HEK293T (cell line): Measurements from ENCODE around the gene EXOC4.

Experiments used
- ARNT ChIP-seq: fragments of 450-650 bp; IDR thresholded peaks from 2 replicates; pipeline ENCODE4 v1.6.1; 2017; ENCODE audit warnings: mild to moderate bottlenecking
- BHLHE40 ChIP-seq: fragments of 450-650 bp; IDR thresholded peaks from 2 replicates; pipeline ENCODE4 v1.6.1; 2016; ENCODE audit warnings: mild to moderate bottlenecking, moderate library complexity, borderline replicate concordance
- ELF4 ChIP-seq: fragments of 450-650 bp; IDR thresholded peaks from 2 replicates; pipeline ENCODE4 v1.6.1; 2017; ENCODE audit warnings: antibody characterized with exemption
- FOXK2 ChIP-seq: fragments of 450-650 bp; IDR thresholded peaks from 2 replicates; pipeline ENCODE4 v1.6.1; 2016; ENCODE audit warnings: mild to moderate bottlenecking
- HDGF ChIP-seq: fragments of 450-650 bp; IDR thresholded peaks from 2 replicates; pipeline ENCODE4 v1.6.1; 2017; ENCODE audit warnings: antibody characterized with exemption, borderline replicate concordance
- LEF1 ChIP-seq: fragments of 450-650 bp; IDR thresholded peaks from 2 replicates; pipeline ENCODE4 v1.6.1; 2017; ENCODE audit warnings: mild to moderate bottlenecking, borderline replicate concordance
- SP1 ChIP-seq: fragments of 450-650 bp; IDR thresholded peaks from 2 replicates; pipeline ENCODE4 v1.6.1; 2017
- ZNF384 ChIP-seq: fragments of 450-650 bp; IDR thresholded peaks from 2 replicates; pipeline ENCODE4 v1.6.1; 2016

DNA sequence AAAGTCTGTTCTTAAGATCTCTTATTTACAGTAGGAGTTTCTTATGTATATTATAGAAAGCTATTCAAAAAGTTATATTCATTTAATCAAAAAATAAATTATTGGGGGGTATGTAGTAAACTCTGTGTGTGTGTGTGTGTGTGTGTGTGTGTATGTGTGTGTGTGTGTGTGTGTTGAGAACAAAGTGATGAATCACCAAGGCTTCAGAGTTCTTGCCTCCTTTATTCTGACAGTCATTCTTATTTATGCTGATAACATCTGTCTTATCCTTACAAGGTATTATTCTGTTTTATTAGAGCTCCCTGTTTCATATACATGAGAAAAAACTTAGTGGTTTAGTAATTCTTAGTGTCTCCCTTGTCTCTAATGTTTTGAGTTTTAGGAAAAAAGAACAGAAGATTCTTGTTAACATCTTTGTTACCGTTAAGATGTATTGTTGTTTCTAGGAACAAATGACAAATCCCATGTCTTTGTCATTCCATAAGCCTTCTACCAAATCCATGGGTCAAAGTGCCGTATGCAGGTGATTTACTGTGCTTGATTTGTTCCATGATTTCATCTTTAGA lies 424.0 kb downstream of the EXOC4 start:
- TF ChIP-seq ELF4 (no peak), LEF1 (no peak), ARNT (no peak), SP1 (no peak), HDGF (no peak), BHLHE40 (no peak), ZNF384 (no peak), FOXK2 (no peak)
